Panc1 (cell line): ENCODE data around the gene ZNF224. TPM values are rescaled to one million over a fixed set of nuclear protein-coding genes. Genes with fewer than 3 reads are reported as not detected.

Source experiments
- ATAC-seq: fragments of 200-7000 bp; cut with Tn5 transposase; 2 replicates; pipeline ENCODE4 v1.9.1; 2020; ENCODE audit warnings: mild to moderate bottlenecking, moderate library complexity
- BruUV-seq: library from RNA; stranded (reverse); fragments of 400-500 nt; replicated peaks from 2 replicates; lab custom pipeline; 2021; lab: Mats Ljungman, UMichigan
- CTCF ChIA-PET: fragments of 300-600 bp; sonication (Branson Sonifier 250); formaldehyde crosslinking; loops from one replicate; lab custom pipeline; 2022; ENCODE audit warnings: antibody characterized with exemption; lab: Charles Lee
- POLR2A ChIA-PET: fragments of 300-600 bp; sonication (Branson Sonifier 250); formaldehyde crosslinking; loops from one replicate; lab custom pipeline; 2022; ENCODE audit warnings: antibody characterized with exemption; lab: Charles Lee
- DNase-seq: peaks from one replicate; pipeline ENCODE4 v3.0.0-alpha.2; 2010; ENCODE audit warnings: low read depth, low spot score
- H3K27ac ChIP-seq: 2 replicates; pipeline ENCODE4 v1.5.1; 2011; ENCODE audit warnings: mild to moderate bottlenecking, low read length, inconsistent platforms
- H3K27me3 ChIP-seq: fragments of 200-500 bp; sonication (Bioruptor generic); 2 replicates; pipeline ENCODE4 v1.6.0; 2014; ENCODE audit warnings: low read length, inconsistent platforms; ENCODE audit not compliant: control insufficient read depth, insufficient read depth
- H3K36me3 ChIP-seq: fragments of 200-500 bp; sonication (Bioruptor generic); 2 replicates; pipeline ENCODE4 v1.5.1; 2014; ENCODE audit warnings: inconsistent platforms, mild to moderate bottlenecking, low read length, moderate library complexity; ENCODE audit not compliant: control insufficient read depth, insufficient read depth
- H3K4me1 ChIP-seq: 2 replicates; pipeline ENCODE4 v1.5.1; 2011; ENCODE audit warnings: inconsistent platforms, mild to moderate bottlenecking, low read length, moderate library complexity; ENCODE audit not compliant: control insufficient read depth, insufficient read depth
- H3K4me3 ChIP-seq, 2 experiments: 2 replicates each; pipeline ENCODE4 v1.5.1; 2011 to 2012; ENCODE audit warnings: low read depth in 2 of 2, low read length in 2 of 2, mild to moderate bottlenecking in 2 of 2, inconsistent platforms in 1 of 2, moderate library complexity in 1 of 2
- H3K9me3 ChIP-seq: fragments of 200-500 bp; sonication (Bioruptor generic); 2 replicates; pipeline ENCODE4 v1.5.1; 2014; ENCODE audit warnings: low read depth, mild to moderate bottlenecking, inconsistent platforms, low read length, moderate library complexity; ENCODE audit not compliant: control insufficient read depth, insufficient read depth
- POLR2AphosphoS5 ChIP-seq: IDR thresholded peaks from 2 replicates; pipeline ENCODE4 v1.6.1; 2012; ENCODE audit warnings: mild to moderate bottlenecking, low read depth, low read length, moderate library complexity
- SIN3A ChIP-seq: IDR thresholded peaks from 2 replicates; pipeline ENCODE4 v1.6.1; 2012; ENCODE audit warnings: low read depth, mild to moderate bottlenecking, low read length, moderate library complexity, borderline replicate concordance; ENCODE audit not compliant: insufficient read depth
- TCF7L2 ChIP-seq: IDR thresholded peaks from 2 replicates; pipeline ENCODE4 v1.6.1; 2011; ENCODE audit warnings: mild to moderate bottlenecking, low read depth, low read length, inconsistent platforms
- in situ Hi-C: cut with HindIII; loops from 2 replicates; pipeline ENCODE4 v1.10.0; 2016; ENCODE audit warnings: low sequenced_read_pairs, low pct_unique_long_range_greater_than_20kb
- intact Hi-C: fragments of 100-400 bp; cut with micrococcal nuclease; formaldehyde crosslinking; loops from one replicate; pipeline ENCODE4 v1.10.0; 2022; ENCODE audit not compliant: unreplicated experiment
- total RNA-seq: library from RNA; stranded (reverse); gene quantifications from one replicate; pipeline ENCODE4 v1.2.1, GENCODE V29; 2021; ENCODE audit not compliant: unreplicated experiment
- TF ChIP-seq, protein P1 (sequence below), 2 experiments: IDR thresholded peaks; 2 replicates each; pipeline ENCODE4 v1.6.1; 2011 to 2012; ENCODE audit warnings: low read depth in 2 of 2, control low read depth in 1 of 2, low read length in 1 of 2, mild to moderate bottlenecking in 1 of 2, moderate library complexity in 1 of 2; ENCODE audit not compliant: insufficient read depth in 1 of 2
- TF ChIP-seq, protein P2 (sequence below): fragments of 450-650 bp; IDR thresholded peaks from 2 replicates; pipeline ENCODE4 v1.5.1; 2017; ENCODE audit warnings: mild to moderate bottlenecking

ZNF224 gene
- total RNA-seq, 1 experiment from 2014 or later, result 13.4 TPM

- Histone ChIP-seq H3K27me3 (no peaks in the 10 kb centered on the region), H3K27ac (peak within 1 kb of the TSS; percentile 84), H3K4me1 (no peaks in the 10 kb centered on the region), H3K4me3 (peak within 1 kb of the TSS; percentile 76 to 86), H3K36me3 (no peaks in the 10 kb centered on the region; the same call in 1 of the 2 replicates), H3K9me3 (peaks cover 9% of the 10 kb centered on the region; the same call in 1 of the 2 replicates)
- intact Hi-C loops (no loop called here), in situ Hi-C loops (no loop called here)
- ATAC-seq (peak; percentile 98), DNase-seq (no peak)
- BruUV-seq, result no TSS peak
- TF ChIP-seq, protein P1, sequence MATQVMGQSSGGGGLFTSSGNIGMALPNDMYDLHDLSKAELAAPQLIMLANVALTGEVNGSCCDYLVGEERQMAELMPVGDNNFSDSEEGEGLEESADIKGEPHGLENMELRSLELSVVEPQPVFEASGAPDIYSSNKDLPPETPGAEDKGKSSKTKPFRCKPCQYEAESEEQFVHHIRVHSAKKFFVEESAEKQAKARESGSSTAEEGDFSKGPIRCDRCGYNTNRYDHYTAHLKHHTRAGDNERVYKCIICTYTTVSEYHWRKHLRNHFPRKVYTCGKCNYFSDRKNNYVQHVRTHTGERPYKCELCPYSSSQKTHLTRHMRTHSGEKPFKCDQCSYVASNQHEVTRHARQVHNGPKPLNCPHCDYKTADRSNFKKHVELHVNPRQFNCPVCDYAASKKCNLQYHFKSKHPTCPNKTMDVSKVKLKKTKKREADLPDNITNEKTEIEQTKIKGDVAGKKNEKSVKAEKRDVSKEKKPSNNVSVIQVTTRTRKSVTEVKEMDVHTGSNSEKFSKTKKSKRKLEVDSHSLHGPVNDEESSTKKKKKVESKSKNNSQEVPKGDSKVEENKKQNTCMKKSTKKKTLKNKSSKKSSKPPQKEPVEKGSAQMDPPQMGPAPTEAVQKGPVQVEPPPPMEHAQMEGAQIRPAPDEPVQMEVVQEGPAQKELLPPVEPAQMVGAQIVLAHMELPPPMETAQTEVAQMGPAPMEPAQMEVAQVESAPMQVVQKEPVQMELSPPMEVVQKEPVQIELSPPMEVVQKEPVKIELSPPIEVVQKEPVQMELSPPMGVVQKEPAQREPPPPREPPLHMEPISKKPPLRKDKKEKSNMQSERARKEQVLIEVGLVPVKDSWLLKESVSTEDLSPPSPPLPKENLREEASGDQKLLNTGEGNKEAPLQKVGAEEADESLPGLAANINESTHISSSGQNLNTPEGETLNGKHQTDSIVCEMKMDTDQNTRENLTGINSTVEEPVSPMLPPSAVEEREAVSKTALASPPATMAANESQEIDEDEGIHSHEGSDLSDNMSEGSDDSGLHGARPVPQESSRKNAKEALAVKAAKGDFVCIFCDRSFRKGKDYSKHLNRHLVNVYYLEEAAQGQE (IDR thresholded peaks at IDR 0.05; ENCODE audit: insufficient read depth in 1 of 2, low read depth in 2 of 2, low read length in 1 of 2), result no peak
- TF ChIP-seq POLR2AphosphoS5 (no peak), TCF7L2 (no peak), SIN3A (no peak)
- TF ChIP-seq, protein P2, sequence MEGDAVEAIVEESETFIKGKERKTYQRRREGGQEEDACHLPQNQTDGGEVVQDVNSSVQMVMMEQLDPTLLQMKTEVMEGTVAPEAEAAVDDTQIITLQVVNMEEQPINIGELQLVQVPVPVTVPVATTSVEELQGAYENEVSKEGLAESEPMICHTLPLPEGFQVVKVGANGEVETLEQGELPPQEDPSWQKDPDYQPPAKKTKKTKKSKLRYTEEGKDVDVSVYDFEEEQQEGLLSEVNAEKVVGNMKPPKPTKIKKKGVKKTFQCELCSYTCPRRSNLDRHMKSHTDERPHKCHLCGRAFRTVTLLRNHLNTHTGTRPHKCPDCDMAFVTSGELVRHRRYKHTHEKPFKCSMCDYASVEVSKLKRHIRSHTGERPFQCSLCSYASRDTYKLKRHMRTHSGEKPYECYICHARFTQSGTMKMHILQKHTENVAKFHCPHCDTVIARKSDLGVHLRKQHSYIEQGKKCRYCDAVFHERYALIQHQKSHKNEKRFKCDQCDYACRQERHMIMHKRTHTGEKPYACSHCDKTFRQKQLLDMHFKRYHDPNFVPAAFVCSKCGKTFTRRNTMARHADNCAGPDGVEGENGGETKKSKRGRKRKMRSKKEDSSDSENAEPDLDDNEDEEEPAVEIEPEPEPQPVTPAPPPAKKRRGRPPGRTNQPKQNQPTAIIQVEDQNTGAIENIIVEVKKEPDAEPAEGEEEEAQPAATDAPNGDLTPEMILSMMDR, result no peak
- ChIA-PET CTCF (no interaction called here), POLR2A (interaction anchor here (0.7 kb wide), 1 partner anchor 12 kb away, joined by 6 read pairs; no protein-coding TSS in a partner anchor)
These were observed 22.2 kb upstream of the ZNF224 start, which contains the start of gene ZNF284 for GRCh38 chr19:44071824-44072542. TSS of gene ZNF284 (plus strand) at chr19:44072159. CDS start at chr19:44076390, 4,231 bp downstream.

DNA sequence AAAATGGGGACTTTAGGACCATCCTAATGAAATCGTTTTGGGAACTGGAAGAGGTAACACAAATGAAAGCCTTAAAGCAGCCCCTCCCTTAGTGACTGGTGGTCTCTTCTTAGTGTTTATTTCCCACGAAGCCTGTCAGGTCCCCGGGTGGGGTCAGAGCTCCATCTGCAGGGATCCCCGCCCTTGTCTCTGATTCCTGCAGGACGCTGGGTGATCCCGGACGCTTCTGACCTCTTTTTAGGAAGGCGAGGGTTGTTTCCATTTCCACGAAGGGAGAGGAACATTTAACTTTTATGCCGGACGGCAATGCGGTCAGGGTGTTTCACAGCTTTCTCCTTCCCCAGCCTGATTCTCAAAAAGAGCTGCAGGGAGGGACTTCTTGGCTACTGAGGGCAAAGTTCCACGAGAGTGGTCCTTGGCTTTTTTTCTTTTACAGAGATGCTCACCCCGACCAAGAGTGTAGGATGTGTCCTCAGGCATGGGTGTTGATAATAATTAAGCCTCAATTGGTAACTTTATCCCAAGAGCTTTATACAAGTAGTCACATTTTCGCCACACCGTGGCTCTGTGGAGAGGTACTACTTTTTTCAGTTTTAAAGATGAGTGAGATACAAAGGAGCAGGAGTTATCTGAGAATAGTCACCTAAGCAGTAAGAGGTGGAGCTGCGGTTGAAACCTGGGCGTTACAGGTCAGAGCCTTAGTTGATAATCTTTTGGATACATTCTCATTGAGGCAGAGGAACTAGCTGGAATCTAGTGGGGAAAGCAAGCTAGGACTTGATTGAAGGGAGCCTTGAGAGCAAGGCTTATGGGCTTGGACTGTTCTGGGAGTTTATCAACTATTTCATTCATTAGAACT lies 21.4 kb upstream of the ZNF224 start:
- POLR2A ChIA-PET, result no interaction called here
- CTCF ChIA-PET, result no interaction called here
- Histone ChIP-seq H3K9me3 (peaks cover 7% of the 10 kb centered on the region; the same call in 1 of the 2 replicates), H3K27ac (peak overlapping the region; percentile 84; the same call in 1 of the 2 replicates), H3K4me3 (peak overlapping the region; percentile 76 to 86), H3K27me3 (no peaks in the 10 kb centered on the region), H3K4me1 (no peaks in the 10 kb centered on the region), H3K36me3 (no peaks in the 10 kb centered on the region; the same call in 1 of the 2 replicates)
- DNase-seq (no peak), ATAC-seq (peak; percentile 65)
- intact Hi-C loops (no loop called here), in situ Hi-C loops (no loop called here)
- BruUV-seq, result no TSS peak
- TF ChIP-seq, protein P2, result peak; percentile 24; the same call in 1 of the 2 replicates
- TF ChIP-seq, protein P1 (IDR thresholded peaks at IDR 0.05; ENCODE audit: insufficient read depth in 1 of 2, low read depth in 2 of 2, low read length in 1 of 2), result no peak
